Activated CD4-positive, alpha-beta T cell treated with anti-CD3 and anti-CD28 coated beads for 36 hours (primary cell): ENCODE measurements around the gene ESYT3. TPM values are rescaled to one million over a fixed set of nuclear protein-coding genes. Genes with fewer than 3 reads are reported as not detected.

ENCODE experiments used
- ATAC-seq: fragments of 200-7000 bp; cut with Tn5 transposase; one replicate; pipeline ENCODE4 v1.10.0; 2021; ENCODE audit warnings: mild to moderate bottlenecking, moderate library complexity
- CTCF ChIA-PET: fragments of 350-600 bp; sonication (Branson Sonifier 250); formaldehyde crosslinking; loops from one replicate; lab custom pipeline; 2021; ENCODE audit warnings: antibody characterized with exemption; lab: Charles Lee
- POLR2A ChIA-PET: fragments of 350-600 bp; sonication (Branson Sonifier 250); formaldehyde crosslinking; loops from one replicate; lab custom pipeline; 2021; ENCODE audit warnings: antibody characterized with exemption, inconsistent platforms; lab: Charles Lee
- DNase-seq: peaks from one replicate; pipeline ENCODE4 v3.0.0-alpha.2; 2020
- H3K27ac Mint-ChIP-seq: one replicate; pipeline ENCODE4 v1.8.0; 2021; ENCODE audit warnings: mixed read lengths
- H3K27me3 Mint-ChIP-seq: one replicate; pipeline ENCODE4 v1.8.0; 2021; ENCODE audit warnings: mixed read lengths
- H3K36me3 Mint-ChIP-seq: one replicate; pipeline ENCODE4 v1.8.0; 2021; ENCODE audit warnings: low read depth, mixed read lengths
- H3K4me1 Mint-ChIP-seq: one replicate; pipeline ENCODE4 v1.8.0; 2021; ENCODE audit warnings: mixed read lengths
- H3K4me3 Mint-ChIP-seq: one replicate; pipeline ENCODE4 v1.8.0; 2021; ENCODE audit warnings: mild to moderate bottlenecking, moderate library complexity, mixed read lengths
- H3K9me3 Mint-ChIP-seq: one replicate; pipeline ENCODE4 v1.8.0; 2021; ENCODE audit warnings: low read depth, mixed read lengths
- intact Hi-C, 2 experiments: fragments of 100-400 bp; cut with DNase I in 1 of 2; cut with micrococcal nuclease in 1 of 2; formaldehyde crosslinking; loops; one replicate each; pipeline versions ENCODE4 v1.14.2 to v1.15.1; 2022 to 2024; cut with DNase I, micrococcal nuclease
- total RNA-seq, 2 experiments: library from RNA; stranded (reverse); gene quantifications; one replicate each; pipeline ENCODE4 v1.2.3, GENCODE V29; 2021

Gene ESYT3
- total RNA-seq, 2 experiments from 2014 or later: 0.21 to 0.37 TPM

- ChIA-PET POLR2A (interaction anchor here (0.7 kb wide), 1 partner anchor 956 kb away, joined by 3 read pairs; no protein-coding TSS in a partner anchor), CTCF (interaction anchor here (0.6 to 2.3 kb wide), 7 partner anchors 16 to 670 kb away, joined by 3 to 19 read pairs (median 3); partner anchors contain the start of genes NME9 and SOX14)
- no peak overlapping the region for H3K27ac Mint-ChIP-seq
- no peaks in the 10 kb centered on the region for H3K36me3 Mint-ChIP-seq
- H3K4me3 Mint-ChIP-seq: peak overlapping the region; percentile 63
- no peak for ATAC-seq
- intact Hi-C loops: loop anchor here (5.0 to 10.0 kb wide), 3 partner anchors 247 to 369 kb away; partner anchors contain the start of gene ARMC8 (in 2 of the 2)
- peaks cover 5% of the 10 kb centered on the region for H3K4me1 Mint-ChIP-seq
- H3K27me3 Mint-ChIP-seq: peaks cover 43% of the 10 kb centered on the region
- DNase-seq: no peak
- no peaks in the 10 kb centered on the region for H3K9me3 Mint-ChIP-seq
These were observed 532 bp upstream of the ESYT3 start for GRCh38 chr3:138433892-138434275.

GRCh38 chr3:138434875-138435772 is 708 bp downstream of the ESYT3 start:
- intact Hi-C loops: loop anchor here (5.0 to 10.0 kb wide), 3 partner anchors 248 to 370 kb away; partner anchors contain the start of gene ARMC8 (in 2 of the 2)
- no peak for ATAC-seq
- peak; percentile 38 for DNase-seq
- Mint-ChIP-seq H3K36me3 (no peaks in the 10 kb centered on the region), H3K4me1 (peaks cover 5% of the 10 kb centered on the region), H3K27ac (no peak overlapping the region), H3K9me3 (no peaks in the 10 kb centered on the region), H3K27me3 (peaks cover 41% of the 10 kb centered on the region), H3K4me3 (peak overlapping the region; percentile 63)
- ChIA-PET POLR2A (no interaction called here), CTCF (interaction anchor here (0.5 to 2.3 kb wide), 6 partner anchors 17 to 488 kb away, joined by 3 to 19 read pairs (median 3); partner anchors contain the start of gene NME9)

- no peaks in the 10 kb centered on the region for H3K36me3 Mint-ChIP-seq
- H3K27ac Mint-ChIP-seq: no peak overlapping the region
- peaks cover 41% of the 10 kb centered on the region for H3K27me3 Mint-ChIP-seq
- intact Hi-C loops: loop anchor here (10.0 kb wide), 2 partner anchors 251 to 371 kb away; partner anchors contain the start of gene ARMC8 (in 1 of the 2)
- ChIA-PET CTCF (interaction anchor here (0.9 to 1.0 kb wide), 2 partner anchors 153 to 353 kb away, joined by 3 read pairs; no protein-coding TSS in a partner anchor), POLR2A (no interaction called here)
- ATAC-seq (no peak), DNase-seq (no peak)
- H3K4me1 Mint-ChIP-seq: peaks cover 5% of the 10 kb centered on the region
- H3K4me3 Mint-ChIP-seq: no peak overlapping the region
- H3K9me3 Mint-ChIP-seq: no peaks in the 10 kb centered on the region
These were observed 1.4 kb downstream of the ESYT3 start for GRCh38 chr3:138435840-138436239.

- H3K4me1 Mint-ChIP-seq: peaks cover 5% of the 10 kb centered on the region
- ATAC-seq (no peak), DNase-seq (no peak)
- intact Hi-C loops: loop anchor here (10.0 kb wide), 2 partner anchors 252 to 372 kb away; partner anchors contain the start of gene ARMC8 (in 1 of the 2)
- no peak overlapping the region for H3K4me3 Mint-ChIP-seq
- POLR2A ChIA-PET: no interaction called here
- H3K27me3 Mint-ChIP-seq: peaks cover 36% of the 10 kb centered on the region
- no peak overlapping the region for H3K27ac Mint-ChIP-seq
- no peaks in the 10 kb centered on the region for H3K9me3 Mint-ChIP-seq
- no peaks in the 10 kb centered on the region for H3K36me3 Mint-ChIP-seq
- CTCF ChIA-PET: no interaction called here
These were observed 2.9 kb downstream of the ESYT3 start for GRCh38 chr3:138437281-138437680.

- Mint-ChIP-seq H3K4me3 (no peak overlapping the region), H3K36me3 (no peaks in the 10 kb centered on the region), H3K27me3 (peaks cover 23% of the 10 kb centered on the region), H3K4me1 (peaks cover 1% of the 10 kb centered on the region), H3K9me3 (no peaks in the 10 kb centered on the region), H3K27ac (no peak overlapping the region)
- ChIA-PET CTCF (no interaction called here), POLR2A (no interaction called here)
- ATAC-seq: no peak
- DNase-seq: no peak
- intact Hi-C loops: loop anchor here (10.0 kb wide), 2 partner anchors 254 to 374 kb away; partner anchors contain the start of gene ARMC8 (in 1 of the 2)
These were observed 4.5 kb downstream of the ESYT3 start for GRCh38 chr3:138438896-138439295.

GRCh38 chr3:138439646-138440045 is 5.2 kb downstream of the ESYT3 start:
- Mint-ChIP-seq H3K27ac (no peak overlapping the region), H3K36me3 (no peaks in the 10 kb centered on the region), H3K4me3 (no peak overlapping the region), H3K9me3 (no peaks in the 10 kb centered on the region), H3K4me1 (no peaks in the 10 kb centered on the region), H3K27me3 (peaks cover 19% of the 10 kb centered on the region)
- ChIA-PET CTCF (no interaction called here), POLR2A (no interaction called here)
- no peak for ATAC-seq
- DNase-seq: no peak
- intact Hi-C loops: loop anchor here (10.0 kb wide), 2 partner anchors 255 to 375 kb away; partner anchors contain the start of gene ARMC8 (in 1 of the 2)

GRCh38 chr3:138440121-138440521 is 5.7 kb downstream of the ESYT3 start:
- no peaks in the 10 kb centered on the region for H3K36me3 Mint-ChIP-seq
- ChIA-PET POLR2A (no interaction called here), CTCF (no interaction called here)
- no peak overlapping the region for H3K4me3 Mint-ChIP-seq
- DNase-seq: no peak
- peaks cover 17% of the 10 kb centered on the region for H3K27me3 Mint-ChIP-seq
- no peaks in the 10 kb centered on the region for H3K9me3 Mint-ChIP-seq
- H3K4me1 Mint-ChIP-seq: no peaks in the 10 kb centered on the region
- no peak overlapping the region for H3K27ac Mint-ChIP-seq
- intact Hi-C loops: no loop called here
- no peak for ATAC-seq

- no peaks in the 10 kb centered on the region for H3K9me3 Mint-ChIP-seq
- intact Hi-C loops: no loop called here
- H3K4me3 Mint-ChIP-seq: no peak overlapping the region
- DNase-seq (no peak), ATAC-seq (no peak)
- CTCF ChIA-PET: interaction anchor here (0.8 to 1.0 kb wide), 2 partner anchors 12 to 41 kb away, joined by 3 to 4 read pairs; no protein-coding TSS in a partner anchor
- peaks cover 17% of the 10 kb centered on the region for H3K27me3 Mint-ChIP-seq
- no peak overlapping the region for H3K27ac Mint-ChIP-seq
- no peaks in the 10 kb centered on the region for H3K4me1 Mint-ChIP-seq
- H3K36me3 Mint-ChIP-seq: no peaks in the 10 kb centered on the region
- POLR2A ChIA-PET: no interaction called here
These were observed 6.2 kb downstream of the ESYT3 start for GRCh38 chr3:138440596-138440995.

GRCh38 chr3:138441256-138441655 is 6.8 kb downstream of the ESYT3 start:
- no peak for DNase-seq
- Mint-ChIP-seq H3K4me1 (no peaks in the 10 kb centered on the region), H3K9me3 (no peaks in the 10 kb centered on the region), H3K27me3 (peaks cover 13% of the 10 kb centered on the region), H3K27ac (no peak overlapping the region), H3K4me3 (no peak overlapping the region), H3K36me3 (no peaks in the 10 kb centered on the region)
- intact Hi-C loops: no loop called here
- POLR2A ChIA-PET: no interaction called here
- no peak for ATAC-seq
- CTCF ChIA-PET: interaction anchor here (0.8 to 1.0 kb wide), 2 partner anchors 11 to 42 kb away, joined by 3 to 4 read pairs; no protein-coding TSS in a partner anchor

- intact Hi-C loops: no loop called here
- ChIA-PET CTCF (interaction anchor here (1.0 to 2.2 kb wide), 2 partner anchors 11 to 482 kb away, joined by 3 to 6 read pairs; no protein-coding TSS in a partner anchor), POLR2A (no interaction called here)
- no peaks in the 10 kb centered on the region for H3K4me1 Mint-ChIP-seq
- H3K27ac Mint-ChIP-seq: no peak overlapping the region
- DNase-seq (no peak), ATAC-seq (no peak)
- H3K36me3 Mint-ChIP-seq: no peaks in the 10 kb centered on the region
- no peaks in the 10 kb centered on the region for H3K9me3 Mint-ChIP-seq
- peaks cover 8% of the 10 kb centered on the region for H3K27me3 Mint-ChIP-seq
- no peak overlapping the region for H3K4me3 Mint-ChIP-seq
These were observed 7.3 kb downstream of the ESYT3 start for GRCh38 chr3:138441742-138442141.

- H3K9me3 Mint-ChIP-seq: no peaks in the 10 kb centered on the region
- intact Hi-C loops: no loop called here
- ChIA-PET POLR2A (no interaction called here), CTCF (interaction anchor here (2.2 kb wide), 1 partner anchor 481 kb away, joined by 6 read pairs; no protein-coding TSS in a partner anchor)
- ATAC-seq (no peak), DNase-seq (no peak)
- H3K4me3 Mint-ChIP-seq: no peak overlapping the region
- no peaks in the 10 kb centered on the region for H3K36me3 Mint-ChIP-seq
- no peak overlapping the region for H3K27ac Mint-ChIP-seq
- no peaks in the 10 kb centered on the region for H3K4me1 Mint-ChIP-seq
- peaks cover 2% of the 10 kb centered on the region for H3K27me3 Mint-ChIP-seq
These were observed 8.0 kb downstream of the ESYT3 start for GRCh38 chr3:138442433-138442832.
